ENCODE results near the gene SPPL2A.

DNA sequence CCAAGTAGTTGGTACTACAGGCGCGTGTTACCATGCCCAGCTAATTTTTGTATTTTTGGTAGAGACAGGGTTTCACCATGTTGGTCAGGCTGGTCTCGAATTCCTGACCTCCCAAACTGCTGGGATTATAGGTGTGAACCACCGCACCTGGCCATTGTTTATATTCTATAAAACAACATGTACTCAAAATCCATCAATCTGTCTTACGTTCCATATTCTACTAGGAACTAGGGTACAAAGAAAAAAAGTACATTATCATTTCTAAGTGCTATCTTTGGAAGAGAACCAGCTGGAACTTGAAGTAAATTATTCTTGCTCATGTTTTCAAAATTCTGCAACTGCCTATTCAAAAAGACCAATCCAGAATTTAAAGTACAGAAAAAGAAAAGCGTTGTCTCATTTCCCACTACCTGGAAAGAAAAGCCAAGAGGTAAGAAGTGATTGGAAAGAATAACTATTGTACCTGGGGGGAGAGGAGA lies 15.2 kb downstream of the SPPL2A start:
- TF ChIP-seq, protein P1, sequence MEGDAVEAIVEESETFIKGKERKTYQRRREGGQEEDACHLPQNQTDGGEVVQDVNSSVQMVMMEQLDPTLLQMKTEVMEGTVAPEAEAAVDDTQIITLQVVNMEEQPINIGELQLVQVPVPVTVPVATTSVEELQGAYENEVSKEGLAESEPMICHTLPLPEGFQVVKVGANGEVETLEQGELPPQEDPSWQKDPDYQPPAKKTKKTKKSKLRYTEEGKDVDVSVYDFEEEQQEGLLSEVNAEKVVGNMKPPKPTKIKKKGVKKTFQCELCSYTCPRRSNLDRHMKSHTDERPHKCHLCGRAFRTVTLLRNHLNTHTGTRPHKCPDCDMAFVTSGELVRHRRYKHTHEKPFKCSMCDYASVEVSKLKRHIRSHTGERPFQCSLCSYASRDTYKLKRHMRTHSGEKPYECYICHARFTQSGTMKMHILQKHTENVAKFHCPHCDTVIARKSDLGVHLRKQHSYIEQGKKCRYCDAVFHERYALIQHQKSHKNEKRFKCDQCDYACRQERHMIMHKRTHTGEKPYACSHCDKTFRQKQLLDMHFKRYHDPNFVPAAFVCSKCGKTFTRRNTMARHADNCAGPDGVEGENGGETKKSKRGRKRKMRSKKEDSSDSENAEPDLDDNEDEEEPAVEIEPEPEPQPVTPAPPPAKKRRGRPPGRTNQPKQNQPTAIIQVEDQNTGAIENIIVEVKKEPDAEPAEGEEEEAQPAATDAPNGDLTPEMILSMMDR (conservative IDR thresholded peaks at IDR 0.05; ENCODE audit: low read depth, low read length), result no peak
- TF ChIP-seq EZH2 (IDR thresholded peaks at IDR 0.05; ENCODE audit: low read length, unreplicated experiment), result no peak
- no peak for TF ChIP-seq EZH2phosphoT487 (IDR thresholded peaks at IDR 0.05; ENCODE audit: borderline replicate concordance, low read length)

Data from PC-3 (cell line).